ENCODE results near the gene MORN1.

DNA sequence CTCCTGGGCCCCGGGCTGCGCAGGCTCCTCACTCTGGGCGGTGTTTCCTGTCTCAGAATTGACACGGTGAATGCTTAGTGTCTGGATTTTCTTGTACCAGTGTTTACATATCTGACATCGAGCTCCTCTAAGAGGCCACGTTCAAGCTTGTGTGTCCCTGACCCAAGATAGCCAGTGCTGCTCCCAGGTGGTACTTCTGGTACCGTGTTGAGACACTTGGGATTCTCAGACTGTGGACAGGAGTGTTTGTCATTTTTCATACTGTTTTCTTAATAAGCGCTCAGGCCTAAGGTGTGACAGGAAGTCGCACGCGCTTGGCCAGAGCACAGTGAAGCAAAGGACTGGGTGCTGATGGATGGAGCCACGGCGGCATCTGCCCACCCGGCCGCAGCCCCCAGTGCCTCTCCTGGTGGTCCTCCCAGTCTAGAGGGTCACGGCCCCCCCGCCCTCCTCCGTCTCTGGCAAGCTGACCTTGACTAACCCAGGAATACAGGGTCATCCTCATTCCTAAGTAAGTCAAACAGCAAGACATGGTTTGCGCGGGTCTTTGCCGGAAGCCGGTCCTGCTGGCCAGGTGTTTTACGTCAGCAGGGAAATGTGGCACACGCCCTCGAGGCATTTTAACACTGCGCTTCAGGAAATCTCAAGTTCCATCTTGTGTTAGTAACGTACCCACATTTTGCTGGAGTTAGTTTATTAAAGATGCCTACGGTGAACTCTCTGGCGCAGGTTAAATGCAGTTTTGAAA, 13.0 kb upstream of the MORN1 start:
- TF ChIP-seq EZH2 (IDR thresholded peaks at IDR 0.05; ENCODE audit: borderline replicate concordance, control insufficient read depth, low read depth, low read length) = no peak
- no peak for TF ChIP-seq SP1 (IDR thresholded peaks at IDR 0.05; ENCODE audit: low read depth, low read length)
- TF ChIP-seq, protein P1, sequence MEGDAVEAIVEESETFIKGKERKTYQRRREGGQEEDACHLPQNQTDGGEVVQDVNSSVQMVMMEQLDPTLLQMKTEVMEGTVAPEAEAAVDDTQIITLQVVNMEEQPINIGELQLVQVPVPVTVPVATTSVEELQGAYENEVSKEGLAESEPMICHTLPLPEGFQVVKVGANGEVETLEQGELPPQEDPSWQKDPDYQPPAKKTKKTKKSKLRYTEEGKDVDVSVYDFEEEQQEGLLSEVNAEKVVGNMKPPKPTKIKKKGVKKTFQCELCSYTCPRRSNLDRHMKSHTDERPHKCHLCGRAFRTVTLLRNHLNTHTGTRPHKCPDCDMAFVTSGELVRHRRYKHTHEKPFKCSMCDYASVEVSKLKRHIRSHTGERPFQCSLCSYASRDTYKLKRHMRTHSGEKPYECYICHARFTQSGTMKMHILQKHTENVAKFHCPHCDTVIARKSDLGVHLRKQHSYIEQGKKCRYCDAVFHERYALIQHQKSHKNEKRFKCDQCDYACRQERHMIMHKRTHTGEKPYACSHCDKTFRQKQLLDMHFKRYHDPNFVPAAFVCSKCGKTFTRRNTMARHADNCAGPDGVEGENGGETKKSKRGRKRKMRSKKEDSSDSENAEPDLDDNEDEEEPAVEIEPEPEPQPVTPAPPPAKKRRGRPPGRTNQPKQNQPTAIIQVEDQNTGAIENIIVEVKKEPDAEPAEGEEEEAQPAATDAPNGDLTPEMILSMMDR (IDR thresholded peaks at IDR 0.05 in 2 of 3, conservative IDR thresholded peaks at IDR 0.05 in 1 of 3; ENCODE audit: control insufficient read depth in 2 of 3, extremely low read depth in 1 of 3, insufficient read depth in 1 of 3, low read depth in 3 of 3, low read length in 3 of 3) = no peak
- TF ChIP-seq ZNF274 (IDR thresholded peaks at IDR 0.05; ENCODE audit: insufficient read depth, insufficient read length) = no peak
- no peak for TF ChIP-seq SRF (IDR thresholded peaks at IDR 0.05; ENCODE audit: low read depth in 2 of 2, low read length in 2 of 2)
- no peak for TF ChIP-seq YY1 (IDR thresholded peaks at IDR 0.05; ENCODE audit: low read depth, low read length)
- no peak for TF ChIP-seq STAT3 (IDR thresholded peaks at IDR 0.05; ENCODE audit: low read depth, low read length)
- TF ChIP-seq PAX5 (IDR thresholded peaks at IDR 0.05; ENCODE audit: borderline replicate concordance, low read depth, low read length) = no peak

Measured in GM12878 (cell line).